Colonic mucosa (tissue), 4 donors: ENCODE results near the gene TCERG1L. TPM values are rescaled to one million over a fixed set of nuclear protein-coding genes. Genes with fewer than 3 reads are reported as not detected.

Experiments used
- DNase-seq: peaks from one replicate; pipeline ENCODE4 v3.0.0-alpha.2; 2020
- H3K27ac ChIP-seq: fragments of 200-600 bp; one replicate; pipeline ENCODE4 v1.8.0; 2021
- H3K27me3 ChIP-seq: fragments of 200-600 bp; one replicate; pipeline ENCODE4 v1.8.0; 2021
- H3K36me3 ChIP-seq: fragments of 200-600 bp; one replicate; pipeline ENCODE4 v1.8.0; 2021
- H3K4me1 ChIP-seq: fragments of 200-600 bp; one replicate; pipeline ENCODE4 v1.8.0; 2021; ENCODE audit warnings: mild to moderate bottlenecking
- H3K4me3 ChIP-seq: fragments of 200-600 bp; one replicate; pipeline ENCODE4 v1.8.0; 2021
- H3K9ac ChIP-seq, 2 donors: one replicate each; pipeline ENCODE4 v1.7.0; 2013; ENCODE audit warnings: control low read depth in 2 of 2, low read depth in 2 of 2, low read length in 2 of 2
- H3K9me3 ChIP-seq: fragments of 200-600 bp; one replicate; pipeline ENCODE4 v1.8.0; 2021
- CTCF ChIP-seq: fragments of 200-600 bp; IDR thresholded peaks from one replicate; pipeline ENCODE4 v1.8.0; 2022; ENCODE audit warnings: antibody characterized with exemption, mild to moderate bottlenecking
- intact Hi-C: fragments of 100-400 bp; cut with DNase I; formaldehyde crosslinking; loops from one replicate; pipeline ENCODE4 v1.14.1; 2022
- total RNA-seq, 2 donors: library from RNA; stranded (reverse); fragmentation: NEBNext Ultra II Directional in 1 of 2; extraction: Animal tissue kit (Norgen Biotek cat#: 25700) in 1 of 2; gene quantifications; one replicate each; pipeline ENCODE4 v1.2.1, GENCODE V29; 2021
- donor health status: healthy.
- donor health status: DM: no; HTN: no; CAD: no.
- donor health status: DM: no; HTN: no; CAD: no.

TCERG1L gene
- total RNA-seq, 2 donors from 2014 or later: not detected

- intact Hi-C loops: no loop called here
- no peak overlapping the region for H3K9ac ChIP-seq
- no peaks in the 10 kb centered on the region for H3K4me1 ChIP-seq
- no peaks in the 10 kb centered on the region for H3K36me3 ChIP-seq
- no peak overlapping the region for H3K4me3 ChIP-seq
- no peak overlapping the region for H3K27ac ChIP-seq
- no peaks in the 10 kb centered on the region for H3K27me3 ChIP-seq
- no peak for DNase-seq
- no peak for TF ChIP-seq CTCF
- H3K9me3 ChIP-seq: no peaks in the 10 kb centered on the region
Observed at GRCh38 chr10:131115801-131116200, 195.7 kb downstream of the TCERG1L start.

GRCh38 chr10:131115321-131115720 is 196.2 kb downstream of the TCERG1L start:
- Histone ChIP-seq H3K27me3 (no peaks in the 10 kb centered on the region), H3K36me3 (no peaks in the 10 kb centered on the region)

GRCh38 chr10:131114846-131115245 is 196.7 kb downstream of the TCERG1L start:
- Histone ChIP-seq H3K9ac (no peak overlapping the region), H3K4me3 (no peak overlapping the region), H3K9me3 (no peaks in the 10 kb centered on the region), H3K27me3 (no peaks in the 10 kb centered on the region), H3K4me1 (no peaks in the 10 kb centered on the region), H3K27ac (no peak overlapping the region), H3K36me3 (no peaks in the 10 kb centered on the region)
- DNase-seq: no peak
- no peak for TF ChIP-seq CTCF
- intact Hi-C loops: no loop called here

More at GRCh38 chr10:131115321-131115720, 196.2 kb downstream of the TCERG1L start:
- Histone ChIP-seq H3K4me3 (no peak overlapping the region), H3K9me3 (no peaks in the 10 kb centered on the region), H3K27ac (no peak overlapping the region), H3K9ac (no peak overlapping the region), H3K4me1 (no peaks in the 10 kb centered on the region)
- no peak for DNase-seq
- intact Hi-C loops: no loop called here
- TF ChIP-seq CTCF: no peak

- no peak for TF ChIP-seq CTCF
- Histone ChIP-seq H3K27ac (no peak overlapping the region), H3K4me3 (no peak overlapping the region), H3K9ac (no peak overlapping the region), H3K4me1 (no peaks in the 10 kb centered on the region), H3K27me3 (no peaks in the 10 kb centered on the region), H3K36me3 (no peaks in the 10 kb centered on the region), H3K9me3 (no peaks in the 10 kb centered on the region)
- DNase-seq: no peak
- intact Hi-C loops: no loop called here
Observed at GRCh38 chr10:131113709-131114291, 197.7 kb downstream of the TCERG1L start.

- Histone ChIP-seq H3K27me3 (no peaks in the 10 kb centered on the region), H3K36me3 (no peaks in the 10 kb centered on the region), H3K9me3 (no peaks in the 10 kb centered on the region), H3K4me3 (no peak overlapping the region), H3K9ac (no peak overlapping the region), H3K27ac (no peak overlapping the region), H3K4me1 (no peaks in the 10 kb centered on the region)
- DNase-seq: no peak
- intact Hi-C loops: no loop called here
- TF ChIP-seq CTCF: no peak
Observed at GRCh38 chr10:131113165-131113564, 198.4 kb downstream of the TCERG1L start.
